ENCODE measurements around the gene EEFSEC. TPM values are rescaled to one million over a fixed set of nuclear protein-coding genes. Genes with fewer than 3 reads are reported as not detected.
A peak's percentile ranks its signal among the peaks of the same experiment; 100 is the strongest.

The EEFSEC gene
- total RNA-seq, 1 donor from 2014 or later, result 0.92 TPM

GRCh38 chr3:128404276-128405068 lies 251.2 kb downstream of the EEFSEC start:
- TF ChIP-seq EZH2phosphoT487 (IDR thresholded peaks at IDR 0.05) (no peak), CTCF (IDR thresholded peaks at IDR 0.05) (no peak), EZH2 (IDR thresholded peaks at IDR 0.05) (no peak)
- Histone ChIP-seq H3K9me3 (ENCODE audit: low read depth) (no peaks in the 10 kb centered on the region), H3K27ac (no peak overlapping the region), H3K4me2 (no peak overlapping the region), H3K4me1 (peaks cover 34% of the 10 kb centered on the region), H4K20me1 (ENCODE audit: low read depth) (peaks cover 18% of the 10 kb centered on the region), H3K4me3 (no peak overlapping the region), H2AFZ (replicated peaks) (no peak overlapping the region), H3K27me3 (no peaks in the 10 kb centered on the region), H3K9ac (no peak overlapping the region), H3F3A (ENCODE audit: low read depth) (peaks cover 19% of the 10 kb centered on the region), H3K79me2 (ENCODE audit: low read depth) (no peaks in the 10 kb centered on the region), H3K36me3 (no peaks in the 10 kb centered on the region)
- peaks cover 17% of the 10 kb centered on the region for H3K27me3 Mint-ChIP-seq (ENCODE audit: insufficient read depth, low read depth)
- H3K36me3 Mint-ChIP-seq, result peaks cover 2% of the 10 kb centered on the region
- H3K4me1 Mint-ChIP-seq, result peaks cover 38% of the 10 kb centered on the region
- no peak overlapping the region for H3K27ac Mint-ChIP-seq
- no peak for DNase-seq (ENCODE audit: low spot score)
- H3K4me3 Mint-ChIP-seq, result no peak overlapping the region
- no peaks in the 10 kb centered on the region for H3K9me3 Mint-ChIP-seq

- Mint-ChIP-seq H3K9me3 (no peaks in the 10 kb centered on the region), H3K27ac (no peak overlapping the region), H3K27me3 (ENCODE audit: insufficient read depth, low read depth) (peaks cover 12% of the 10 kb centered on the region), H3K36me3 (peaks cover 2% of the 10 kb centered on the region), H3K4me3 (no peak overlapping the region), H3K4me1 (peaks cover 26% of the 10 kb centered on the region)
- H3K79me2 ChIP-seq (ENCODE audit: low read depth), result no peaks in the 10 kb centered on the region
- TF ChIP-seq EZH2 (IDR thresholded peaks at IDR 0.05) (no peak), CTCF (IDR thresholded peaks at IDR 0.05) (no peak), EZH2phosphoT487 (IDR thresholded peaks at IDR 0.05) (no peak)
- H3K4me1 ChIP-seq, result peaks cover 21% of the 10 kb centered on the region
- H4K20me1 ChIP-seq (ENCODE audit: low read depth), result peaks cover 7% of the 10 kb centered on the region
- peaks cover 7% of the 10 kb centered on the region for H3F3A ChIP-seq (ENCODE audit: low read depth)
- H3K9me3 ChIP-seq (ENCODE audit: low read depth), result no peaks in the 10 kb centered on the region
- H3K4me2 ChIP-seq, result no peak overlapping the region
- no peak overlapping the region for H3K27ac ChIP-seq
- H2AFZ ChIP-seq (replicated peaks), result no peak overlapping the region
- no peak for DNase-seq (ENCODE audit: low spot score)
- no peaks in the 10 kb centered on the region for H3K36me3 ChIP-seq
- H3K27me3 ChIP-seq, result no peaks in the 10 kb centered on the region
- no peak overlapping the region for H3K9ac ChIP-seq
- H3K4me3 ChIP-seq, result no peak overlapping the region
Measured at GRCh38 chr3:128405554-128406277, 252.4 kb downstream of the EEFSEC start.

GRCh38 chr3:128407247-128407646 lies 254.0 kb downstream of the EEFSEC start:
- Mint-ChIP-seq H3K36me3 (peaks cover 2% of the 10 kb centered on the region), H3K9me3 (no peaks in the 10 kb centered on the region), H3K27me3 (ENCODE audit: insufficient read depth, low read depth) (peaks cover 11% of the 10 kb centered on the region), H3K27ac (no peak overlapping the region), H3K4me3 (peak overlapping the region; percentile 19), H3K4me1 (peaks cover 20% of the 10 kb centered on the region)
- TF ChIP-seq EZH2phosphoT487 (IDR thresholded peaks at IDR 0.05) (no peak), EZH2 (IDR thresholded peaks at IDR 0.05) (no peak), CTCF (IDR thresholded peaks at IDR 0.05) (no peak)
- Histone ChIP-seq H3K9me3 (ENCODE audit: low read depth) (no peaks in the 10 kb centered on the region), H3K4me3 (no peak overlapping the region), H3K4me2 (no peak overlapping the region), H3K27me3 (no peaks in the 10 kb centered on the region), H3K9ac (no peak overlapping the region), H3K36me3 (no peaks in the 10 kb centered on the region), H3F3A (ENCODE audit: low read depth) (peaks cover 3% of the 10 kb centered on the region), H4K20me1 (ENCODE audit: low read depth) (no peaks in the 10 kb centered on the region), H3K27ac (no peak overlapping the region), H3K79me2 (ENCODE audit: low read depth) (no peaks in the 10 kb centered on the region), H2AFZ (replicated peaks) (no peak overlapping the region), H3K4me1 (peaks cover 13% of the 10 kb centered on the region)
- no peak for DNase-seq (ENCODE audit: low spot score)
